HG03108 (cell line): ENCODE results near the gene GDF7.

ENCODE experiments used
- ATAC-seq: cut with Tn5 transposase; IDR thresholded peaks from one replicate; pipeline ENCODE4 v1.9.1; 2021; ENCODE audit warnings: moderate library complexity; ENCODE audit not compliant: unreplicated experiment

GDF7 gene

DNA sequence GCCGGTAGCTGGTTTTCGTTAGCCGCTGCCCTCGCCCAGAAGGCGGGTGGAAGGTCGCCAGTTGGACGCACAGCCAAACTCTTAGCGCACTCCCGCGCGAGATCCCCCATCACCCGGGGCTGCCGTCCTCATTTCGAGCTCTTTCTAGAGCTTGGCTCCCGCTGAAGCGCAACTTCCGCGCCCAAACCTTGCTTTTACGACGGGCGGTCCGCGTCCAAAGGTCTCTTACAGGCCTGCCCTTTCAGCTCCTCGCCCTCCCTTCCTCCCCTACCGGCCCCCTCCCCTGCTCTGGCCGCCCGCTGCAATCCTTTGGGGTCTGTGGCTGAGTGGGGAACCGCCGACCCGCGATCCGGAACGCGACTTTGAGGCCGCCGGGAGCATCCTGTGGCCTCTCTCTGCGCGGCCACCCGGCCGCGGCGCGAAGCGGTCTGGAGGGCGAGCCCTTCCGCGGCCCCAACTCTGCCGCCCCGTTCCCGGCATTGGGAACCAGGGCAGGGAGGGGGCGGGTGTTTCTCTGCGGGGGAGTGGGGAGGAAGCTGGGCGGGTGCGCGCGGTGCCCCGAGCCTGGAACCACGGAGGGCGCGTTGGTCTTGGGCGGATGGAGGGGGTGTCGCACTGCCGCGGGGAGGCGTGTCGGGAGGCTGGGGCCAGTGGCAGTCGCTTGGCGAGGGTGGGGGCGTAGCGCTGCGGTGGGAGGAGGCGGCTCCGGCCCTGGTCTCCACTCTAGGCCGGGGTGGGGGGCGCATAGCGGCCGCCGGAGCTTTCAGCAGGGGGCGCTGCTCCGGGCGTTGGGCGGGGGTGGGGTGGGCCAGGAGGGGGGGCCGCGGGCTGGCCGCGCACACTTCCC is at the start of gene GDF7:
Gene GDF7 (plus strand): TSS at position 841 of the 847 bp plus-strand sequence. CDS start 96 bp downstream, outside the sequence.
- no peak for ATAC-seq

DNA sequence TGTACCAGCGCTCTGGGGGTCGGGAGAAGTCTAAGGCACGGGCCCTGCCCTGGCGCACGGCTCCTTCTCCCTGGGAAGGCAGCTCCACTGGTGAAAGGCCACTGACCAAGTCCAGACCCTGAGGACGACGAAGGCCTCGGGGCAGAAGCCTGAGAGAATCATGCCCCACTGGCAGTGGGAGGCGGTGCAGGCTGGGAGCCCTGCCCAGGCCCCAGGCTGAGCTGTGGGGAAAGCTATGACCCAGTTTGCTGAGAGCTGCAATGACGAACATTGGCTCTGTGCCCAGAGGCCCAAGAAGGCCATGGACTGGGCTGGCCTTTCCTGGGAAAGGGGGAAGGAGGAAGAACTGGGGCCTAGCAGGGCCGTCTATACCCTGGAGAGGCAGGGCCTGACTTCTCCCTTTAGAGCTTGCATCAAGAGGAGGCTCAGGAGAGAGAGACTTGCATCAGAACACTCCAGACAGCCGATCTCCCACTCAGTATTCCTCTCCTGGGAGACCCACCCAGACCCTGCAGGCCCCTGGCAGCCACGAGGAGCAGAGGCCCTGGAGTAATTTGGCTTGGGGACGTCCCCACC is 49.0 kb upstream of the GDF7 start:
- ATAC-seq, result no peak

DNA sequence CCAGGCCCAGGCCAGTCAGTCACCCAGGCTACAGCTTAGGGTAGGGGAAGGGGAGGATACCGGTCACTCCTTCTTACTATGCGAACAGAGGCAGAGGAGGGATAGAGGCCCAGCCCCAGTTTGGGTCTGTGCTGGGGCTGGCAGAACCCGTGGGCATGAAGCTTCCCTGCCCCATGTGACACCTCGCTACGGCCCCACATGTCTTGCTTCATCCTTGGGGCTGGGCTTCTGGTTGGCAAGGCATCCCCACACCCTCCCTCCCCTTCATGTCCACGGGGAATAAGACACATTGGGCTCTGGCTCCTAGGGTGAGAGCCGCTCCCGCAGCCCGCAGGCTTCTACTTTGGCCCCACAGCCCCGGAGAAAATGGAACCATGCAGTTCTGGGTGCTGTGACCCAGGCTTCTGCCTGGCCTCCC is 48.5 kb upstream of the GDF7 start:
- no peak for ATAC-seq

DNA sequence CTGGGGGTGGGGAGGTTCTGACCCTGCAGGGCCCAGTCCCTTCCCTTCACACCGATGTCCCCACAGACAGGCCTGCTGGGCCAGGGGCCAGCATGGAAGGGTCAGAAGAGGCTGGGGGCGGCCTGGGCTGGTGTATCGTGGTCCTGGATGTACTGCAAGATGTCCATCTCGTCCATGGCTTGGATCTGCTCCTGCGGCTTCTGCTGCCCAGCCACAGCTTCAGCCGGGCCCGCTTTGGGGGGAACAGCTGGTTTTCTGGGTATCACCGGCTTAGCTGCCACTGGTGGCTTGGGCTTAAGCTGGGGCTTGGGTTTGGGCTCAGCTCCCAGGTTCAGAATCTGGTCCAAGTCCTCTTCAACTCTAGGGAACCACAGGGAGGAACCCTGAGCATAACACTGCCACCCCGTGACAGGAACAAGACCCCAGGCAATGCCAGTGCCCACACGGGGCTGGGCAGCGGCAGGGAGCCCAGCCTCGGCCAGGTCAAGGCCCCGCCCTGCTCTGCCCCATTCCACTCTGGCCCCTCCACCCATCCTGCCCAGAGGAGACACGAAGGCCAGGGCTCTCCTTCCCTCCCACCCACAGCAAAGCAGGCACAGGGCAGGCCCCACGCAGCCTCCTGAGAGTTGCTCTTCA is 47.9 kb upstream of the GDF7 start:
- ATAC-seq, result no peak

DNA sequence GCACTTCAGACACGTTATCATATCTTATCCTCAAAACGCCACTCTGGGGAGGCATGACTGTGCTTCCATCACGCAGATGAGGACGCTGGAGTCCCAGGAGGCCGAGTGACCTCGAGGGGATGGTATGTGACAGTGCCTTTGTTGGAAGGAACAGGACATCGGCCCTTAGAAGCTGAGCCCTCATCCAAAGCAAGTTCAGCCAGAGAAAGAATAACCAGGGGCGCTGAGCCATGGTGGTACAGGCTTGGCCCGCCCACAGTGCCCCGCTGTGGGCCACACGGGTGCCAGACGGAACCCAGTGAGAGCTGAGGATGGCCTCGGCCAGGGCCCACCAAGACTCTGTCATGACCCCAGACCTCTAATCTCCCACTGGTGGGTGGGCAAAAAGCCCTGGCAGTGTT is 47.3 kb upstream of the GDF7 start:
- no peak for ATAC-seq

DNA sequence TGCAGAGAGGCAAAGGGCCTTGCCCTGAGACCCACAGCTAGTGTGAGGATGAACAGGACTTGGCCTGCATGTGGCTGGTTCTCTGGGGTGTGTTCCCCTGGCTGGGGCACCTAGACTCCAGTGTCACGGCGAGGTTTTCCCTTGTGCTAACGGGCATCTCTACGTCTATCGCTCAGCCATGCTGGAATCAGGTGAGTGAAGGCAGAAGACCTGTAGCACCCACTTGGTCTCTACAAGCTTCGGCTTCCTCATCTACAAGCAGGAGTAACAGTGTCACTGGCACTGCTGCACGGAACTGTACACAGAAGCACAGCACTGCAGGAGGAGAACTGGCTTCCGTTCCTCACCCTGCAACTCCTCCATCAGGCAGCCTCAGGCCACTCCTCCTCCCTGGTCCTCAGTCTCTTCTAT is 46.7 kb upstream of the GDF7 start:
- ATAC-seq, result no peak

DNA sequence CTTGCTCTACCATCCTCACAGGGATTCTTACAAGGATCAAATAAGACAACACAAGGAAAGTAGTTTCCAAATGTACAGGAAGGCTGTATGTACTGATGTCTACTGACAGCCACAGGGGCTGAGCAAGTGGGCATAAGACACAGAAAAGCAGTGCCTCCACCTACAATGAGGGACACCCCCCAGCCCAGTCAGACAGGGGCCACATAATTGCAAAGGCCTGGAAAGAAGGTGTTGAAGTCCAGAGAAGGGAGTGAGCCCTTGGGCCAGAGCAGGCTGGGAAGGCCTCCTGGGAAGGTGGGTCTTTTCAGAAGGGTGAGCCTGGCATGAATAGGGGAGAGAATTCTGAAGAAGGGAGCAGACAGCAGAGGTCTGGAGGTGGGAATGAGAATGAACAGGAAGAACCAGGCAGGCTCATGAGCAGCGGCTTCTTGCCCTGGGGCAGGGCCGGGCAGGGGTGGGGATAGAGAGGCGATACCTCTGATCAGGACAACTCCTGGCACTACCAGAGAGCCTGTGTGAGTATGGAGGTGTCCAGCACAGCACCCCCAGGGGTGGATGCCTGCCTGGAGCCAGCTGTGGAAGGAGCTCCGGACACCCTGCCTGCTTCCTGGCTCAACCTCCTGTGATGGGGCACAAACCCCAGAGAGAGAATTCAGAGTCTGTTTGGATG is 46.1 kb upstream of the GDF7 start:
- no peak for ATAC-seq

DNA sequence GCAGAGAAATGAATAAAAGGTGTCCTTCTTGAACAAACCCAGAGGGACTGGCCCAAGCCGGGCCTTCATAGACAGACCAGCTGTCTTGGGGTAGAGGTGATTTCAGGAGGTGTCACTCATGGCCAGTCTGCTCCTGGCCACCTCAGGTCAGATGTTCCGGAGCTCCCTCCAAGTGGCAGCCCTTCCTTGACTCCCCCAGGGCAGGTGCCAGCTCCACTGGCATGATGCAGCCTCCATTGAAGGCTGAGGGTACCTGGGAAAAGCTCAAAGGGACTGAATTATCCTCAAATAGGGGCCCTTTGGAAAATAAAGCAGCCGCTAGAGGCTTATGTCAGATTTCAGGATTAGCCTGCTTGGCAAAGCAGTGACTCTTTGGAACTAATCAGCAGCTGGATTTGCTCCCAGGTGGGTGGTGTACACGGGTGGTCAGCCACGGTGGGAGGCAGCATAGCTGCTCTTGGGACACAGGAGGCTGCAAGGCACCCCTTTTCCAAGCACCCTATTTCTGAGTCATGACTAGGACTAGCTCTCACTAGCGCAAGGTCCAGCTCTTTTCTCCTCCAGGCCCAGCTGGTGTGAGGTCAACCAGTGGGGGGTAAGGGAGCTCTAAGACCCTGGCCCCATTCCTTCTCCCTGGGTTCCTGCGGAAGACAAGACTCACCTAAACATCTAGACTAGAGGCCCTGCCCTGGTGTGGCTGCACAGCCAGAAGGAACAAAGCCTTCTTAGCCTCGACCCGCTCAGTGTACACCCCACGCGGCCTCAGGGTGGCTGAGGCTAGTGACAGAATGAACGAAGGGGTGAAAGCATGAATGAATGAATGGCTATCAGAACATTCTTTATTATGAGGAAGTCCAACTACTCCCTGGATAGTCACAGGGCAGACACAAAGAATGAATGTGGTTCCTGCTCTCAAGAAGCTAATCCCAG is 45.3 kb upstream of the GDF7 start:
- no peak for ATAC-seq

DNA sequence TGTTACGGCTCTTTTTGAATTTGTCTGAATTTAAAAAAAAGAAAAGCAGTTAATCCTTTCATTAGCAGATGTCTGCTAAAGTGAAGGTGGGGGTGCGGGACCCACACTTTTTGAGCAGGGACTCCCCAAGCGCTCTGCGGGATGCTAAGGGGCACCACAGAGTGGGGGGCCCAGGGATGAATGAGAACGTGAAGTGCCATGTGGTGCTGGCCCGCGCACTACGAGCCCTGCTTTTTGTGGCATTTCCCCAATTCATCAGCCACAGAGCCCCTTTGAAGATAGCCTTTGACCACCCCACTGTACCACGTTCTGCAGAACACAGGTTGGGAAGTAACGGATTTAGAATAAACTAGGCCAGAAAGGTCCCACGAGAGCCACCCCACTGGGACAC is 44.7 kb upstream of the GDF7 start:
- ATAC-seq, result no peak

DNA sequence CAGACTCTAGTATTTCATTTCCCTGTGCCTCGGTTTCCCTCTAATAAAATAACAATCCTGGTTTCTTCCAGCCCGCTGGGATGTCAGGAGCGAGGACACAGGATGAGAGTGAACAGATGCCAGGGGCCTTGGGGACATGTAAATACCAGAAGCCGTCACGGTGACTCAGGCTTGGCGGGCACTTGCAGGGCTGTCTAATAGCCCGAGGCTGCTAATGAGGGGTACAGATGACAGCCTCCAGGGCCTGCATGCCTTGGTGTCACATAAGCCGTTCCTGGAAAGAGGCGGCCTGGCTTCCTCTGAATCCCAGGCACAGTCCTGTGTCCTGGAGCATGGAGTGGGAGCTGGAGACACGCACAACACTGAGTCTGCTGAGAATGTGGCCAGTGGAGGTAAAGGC is 44.2 kb upstream of the GDF7 start:
- ATAC-seq, result no peak

DNA sequence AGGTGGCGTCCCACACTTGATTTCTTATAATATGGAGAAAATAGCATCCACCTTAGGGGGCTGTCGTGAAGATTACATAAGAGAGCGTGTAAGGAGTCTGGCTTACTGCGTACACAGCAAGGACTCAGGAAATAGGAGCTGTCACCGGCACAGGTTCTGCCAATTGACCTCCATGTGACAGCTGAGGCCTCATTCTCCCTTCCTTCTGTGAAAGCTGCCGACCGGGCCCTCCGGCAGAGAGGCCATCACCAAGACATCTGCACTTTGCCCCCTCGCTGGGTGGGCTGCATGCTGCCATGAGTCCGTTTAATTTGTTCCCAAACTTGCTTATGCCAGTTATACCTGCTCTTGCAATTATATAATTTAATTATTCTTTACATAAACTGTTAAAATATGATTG is 43.7 kb upstream of the GDF7 start:
- ATAC-seq, result no peak

DNA sequence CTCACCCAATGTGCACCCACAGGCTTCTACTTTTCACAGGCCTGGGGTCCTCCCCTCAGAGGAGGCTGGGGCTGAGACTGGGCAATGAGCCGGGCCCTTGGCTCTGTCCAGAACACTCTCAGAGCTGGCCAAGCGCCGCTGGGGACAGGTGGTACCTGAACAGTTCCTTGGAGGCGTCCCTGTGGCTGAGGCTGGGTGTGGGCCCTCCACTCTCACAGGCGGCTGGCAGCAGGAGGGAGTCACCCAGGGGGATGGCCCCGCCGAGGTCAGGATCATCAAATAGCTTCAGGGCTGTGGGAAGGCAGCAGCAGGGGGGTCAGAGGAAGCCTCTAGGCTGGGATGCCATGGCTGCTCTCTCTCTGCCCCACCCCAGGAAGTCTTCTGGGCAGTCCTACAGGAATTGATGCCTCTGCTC is 43.2 kb upstream of the GDF7 start:
- no peak for ATAC-seq

DNA sequence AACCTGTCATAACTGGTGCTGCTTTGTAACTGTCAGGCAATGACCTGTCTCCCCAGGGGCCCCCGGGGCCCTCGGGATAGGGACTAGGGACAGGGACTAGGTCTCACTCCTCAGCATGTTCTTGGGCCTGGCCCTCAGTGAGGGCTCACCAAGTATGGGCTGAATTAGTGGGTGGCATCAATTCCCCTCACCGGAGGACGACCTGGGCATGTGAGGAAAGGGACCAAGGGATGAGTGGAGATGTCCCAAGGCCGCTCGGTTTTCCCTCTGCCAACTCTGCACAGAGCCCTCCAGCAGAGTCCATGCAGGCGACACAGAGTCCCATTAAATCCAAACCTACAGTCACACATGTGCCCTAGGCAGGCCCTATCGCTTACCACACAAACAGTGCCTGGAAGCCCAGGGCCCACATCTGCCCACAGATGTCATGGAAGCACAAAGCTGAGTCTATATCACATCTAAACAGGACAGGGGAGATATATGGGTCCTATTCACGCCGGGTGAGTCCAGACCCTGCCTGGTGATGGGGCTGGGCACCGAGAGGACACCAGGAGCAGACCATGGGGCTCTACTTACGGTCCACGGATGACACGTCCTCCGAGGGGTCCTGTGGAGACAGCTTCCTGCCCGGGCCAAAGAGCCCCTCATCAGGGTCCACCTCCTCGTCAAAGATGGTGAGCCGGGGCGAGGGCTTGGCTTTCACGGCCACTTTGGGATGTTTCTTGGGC is 42.6 kb upstream of the GDF7 start:
- ATAC-seq, result no peak

DNA sequence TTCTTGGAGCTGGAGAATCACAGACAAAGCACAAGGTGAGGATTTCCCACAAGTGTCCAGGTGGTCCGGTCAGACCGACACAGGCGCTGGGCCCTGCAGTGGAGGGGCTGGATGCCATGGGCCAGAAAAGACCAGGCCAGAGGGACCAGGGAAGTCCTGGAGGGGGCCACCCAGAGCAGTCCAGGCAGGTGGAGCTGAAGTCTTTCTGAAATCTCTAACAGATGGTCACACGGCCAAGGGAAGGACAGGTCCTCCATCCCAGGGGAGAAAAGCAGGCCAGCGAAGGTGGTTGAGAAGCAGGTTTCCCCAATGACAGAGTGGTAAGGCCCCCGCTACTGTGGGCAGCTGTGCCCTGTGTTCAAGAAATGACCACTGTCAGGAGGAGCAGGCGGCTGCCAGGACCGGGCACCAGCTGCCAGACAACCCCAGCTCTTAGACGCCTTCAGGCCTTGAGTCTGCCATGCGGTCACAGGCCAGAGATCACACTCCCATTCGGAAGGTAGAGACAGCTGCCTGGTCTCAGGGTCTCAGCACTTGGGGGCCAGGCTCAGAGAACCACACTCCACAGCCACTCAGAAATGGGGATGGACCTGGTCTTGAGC is 42.0 kb upstream of the GDF7 start:
- no peak for ATAC-seq

DNA sequence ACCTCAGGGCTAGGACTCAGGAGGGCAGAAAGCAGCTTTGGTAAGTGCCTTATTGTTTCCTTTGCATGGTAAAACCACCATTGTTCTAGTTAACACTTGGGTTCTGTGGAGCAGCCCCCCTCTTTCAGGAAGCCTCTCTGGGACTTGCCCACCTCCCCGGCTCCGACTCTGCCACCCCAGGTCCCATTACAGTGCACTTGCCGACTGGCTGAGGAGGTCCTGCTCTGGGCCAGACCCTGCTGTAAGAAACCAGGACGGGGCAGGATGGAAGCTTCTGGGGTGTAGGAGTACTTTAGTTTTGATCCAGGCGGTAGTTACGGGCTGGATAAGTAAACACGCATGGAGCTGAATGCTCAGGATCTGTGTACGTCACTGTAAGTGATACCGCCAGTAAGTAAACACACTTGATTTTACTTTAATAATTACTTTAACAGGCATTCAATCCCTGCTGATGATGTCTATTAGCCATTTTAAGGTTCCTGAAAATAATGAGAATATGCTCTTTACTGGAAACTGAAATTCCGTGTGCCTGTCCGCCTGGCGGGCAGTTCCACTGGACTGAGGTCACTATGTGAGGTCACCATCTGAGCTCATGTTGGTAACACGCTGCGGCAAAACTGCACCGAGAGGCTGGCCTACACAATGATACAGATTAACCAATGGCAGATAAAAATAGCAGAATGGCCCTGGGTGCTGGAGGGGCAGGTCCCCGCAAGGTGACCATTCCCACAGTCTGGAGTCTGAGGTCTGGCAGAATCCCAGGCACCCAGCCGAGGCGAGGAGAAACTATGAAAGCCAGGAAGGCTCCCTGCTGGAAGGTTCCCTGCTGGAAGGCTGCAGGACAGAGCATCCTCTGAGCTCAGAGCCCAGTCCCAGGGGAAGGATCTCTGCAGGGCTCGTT is 41.2 kb upstream of the GDF7 start:
- ATAC-seq, result no peak

DNA sequence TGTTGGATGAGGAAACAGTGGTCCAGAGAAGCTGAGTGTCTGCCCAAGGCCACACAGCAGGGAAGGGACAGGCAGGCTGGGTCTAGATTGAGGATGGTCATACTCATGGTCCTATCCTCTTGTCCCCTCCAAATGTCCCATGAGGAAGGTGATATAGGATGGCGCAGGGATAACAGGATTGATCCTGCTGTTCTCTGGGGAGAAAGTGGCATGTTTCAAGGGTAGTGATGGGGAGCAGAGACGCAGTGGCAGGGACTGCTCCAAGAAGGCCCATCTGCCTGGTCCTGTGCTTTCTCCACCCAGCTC is 40.6 kb upstream of the GDF7 start:
- no peak for ATAC-seq

DNA sequence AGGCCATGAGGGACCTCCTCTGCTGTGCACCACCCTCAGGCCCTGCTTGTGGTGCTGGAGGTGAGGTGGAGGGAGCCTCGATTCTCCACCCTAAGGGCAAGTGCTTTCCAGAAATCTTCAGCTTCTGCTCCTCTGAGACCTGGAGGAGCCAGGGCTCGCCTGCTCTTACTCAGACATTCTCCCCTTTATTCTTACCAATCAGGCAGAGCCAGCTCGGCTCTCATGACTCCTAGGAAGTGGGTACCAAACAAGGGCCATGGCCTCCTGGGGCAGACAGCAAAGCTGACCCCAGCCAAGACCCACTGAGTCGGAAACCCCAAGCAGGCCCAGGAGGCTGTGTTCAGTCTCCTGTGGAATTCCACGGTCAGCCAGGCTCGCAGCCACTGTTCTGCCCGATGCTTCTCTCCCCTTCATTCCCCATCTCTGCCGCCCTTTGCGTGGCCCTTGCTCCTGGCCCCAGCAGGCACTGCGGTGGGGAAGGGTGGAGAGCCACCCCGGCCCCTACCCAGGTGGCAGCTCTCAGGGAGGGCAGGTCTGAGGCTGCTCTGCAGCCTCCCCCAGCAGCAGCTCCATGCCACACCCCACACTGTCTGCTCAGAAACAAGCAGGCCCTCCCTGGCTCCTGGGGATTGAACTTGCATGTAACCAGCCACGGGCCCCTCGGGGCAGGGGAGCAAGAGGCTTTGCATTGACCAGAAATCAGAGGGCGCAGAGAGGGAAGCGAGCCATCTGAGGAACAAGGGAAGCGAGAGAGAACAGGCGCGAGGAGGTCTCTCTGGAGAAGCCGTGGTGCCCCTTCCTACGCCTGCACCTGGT is 40.0 kb upstream of the GDF7 start:
- ATAC-seq, result no peak
